GM21576 (cell line): ENCODE results near the gene GALM.
"Not testable (repeated sequence)": the region's sequence is repeated elsewhere in the genome, so short reads cannot be mapped to it uniquely, and the experiment has no call there.

Experiments
- ATAC-seq: cut with Tn5 transposase; IDR thresholded peaks from one replicate; pipeline ENCODE4 v1.9.1; 2021; ENCODE audit warnings: mild to moderate bottlenecking, moderate library complexity; ENCODE audit not compliant: unreplicated experiment

GALM gene

GRCh38 chr2:38755891-38756290, 90.0 kb downstream of the GALM start:
- ATAC-seq, result not testable (repeated sequence)

GRCh38 chr2:38763228-38763627, 97.3 kb downstream of the GALM start:
- ATAC-seq, result no peak

GRCh38 chr2:38763728-38764127, 97.8 kb downstream of the GALM start:
- no peak for ATAC-seq

- no peak for ATAC-seq
Measured at GRCh38 chr2:38765149-38765548, 99.2 kb downstream of the GALM start.

- ATAC-seq, result no peak
Measured at GRCh38 chr2:38765551-38765950, 99.6 kb downstream of the GALM start.

- no peak for ATAC-seq
Measured at GRCh38 chr2:38771632-38772031, 105.7 kb downstream of the GALM start.

GRCh38 chr2:38775097-38775920, 109.4 kb downstream of the GALM start:
- ATAC-seq, result no peak

GRCh38 chr2:38775921-38776225, 110.0 kb downstream of the GALM start:
- ATAC-seq, result no peak

GRCh38 chr2:38776531-38776930, 110.6 kb downstream of the GALM start:
- no peak for ATAC-seq

GRCh38 chr2:38778687-38779082, 112.8 kb downstream of the GALM start:
- no peak for ATAC-seq

GRCh38 chr2:38783586-38783985, 117.7 kb downstream of the GALM start:
- no peak for ATAC-seq
